GM12878 (cell line): ENCODE results near the gene VSTM2B. TPM values are rescaled to one million over a fixed set of nuclear protein-coding genes. Genes with fewer than 3 reads are reported as not detected.

Experiments used
- ATAC-seq: fragments of 200-7000 bp; cut with Tn5 transposase; 3 replicates; pipeline ENCODE4 v1.9.1; 2020; ENCODE audit warnings: mild to moderate bottlenecking, moderate library complexity
- BruUV-seq: library from RNA; stranded (reverse); fragments of 400-500 nt; replicated peaks from 2 replicates; lab custom pipeline; 2021; lab: Mats Ljungman, UMichigan
- CTCF ChIA-PET: fragments of 300-600 bp; sonication (Branson Sonifier 250); formaldehyde crosslinking; extraction: SDS; loops from one replicate; lab custom pipeline; 2021; ENCODE audit warnings: inconsistent platforms; lab: Yijun Ruan, JAX
- POLR2A ChIA-PET: fragments of 350-600 bp; formaldehyde crosslinking; extraction: SDS; loops from one replicate; lab custom pipeline; 2021; ENCODE audit warnings: inconsistent platforms; lab: Charles Lee
- RAD21 ChIA-PET: fragments of 300-600 bp; sonication (Branson Sonifier 250); formaldehyde crosslinking; loops from one replicate; lab custom pipeline; 2023; ENCODE audit warnings: antibody characterized with exemption; ENCODE audit not compliant: unreplicated experiment; lab: Charles Lee
- SMC1A ChIA-PET: fragments of 300-600 bp; sonication (Branson Sonifier 250); formaldehyde crosslinking; loops from one replicate; lab custom pipeline; 2023; ENCODE audit not compliant: unreplicated experiment, uncharacterized antibody; lab: Charles Lee
- DNase-seq: peaks from one replicate; pipeline ENCODE4 v3.0.0-alpha.2; 2011; ENCODE audit warnings: low read depth, low spot score
- FAIRE-seq: peaks from 3 replicates; lab custom pipeline; 2011; peaks lifted over from hg19 to GRCh38; lab: Jason Lieb, UNC
- H2AFZ ChIP-seq: 2 replicates; pipeline ENCODE4 v1.6.0; 2011; ENCODE audit warnings: low read depth, low read length, control low read depth; ENCODE audit not compliant: control insufficient read depth
- H3K27ac ChIP-seq: 2 replicates; pipeline ENCODE4 v1.5.1; 2011; ENCODE audit warnings: control low read depth; ENCODE audit not compliant: control insufficient read depth, insufficient read depth
- H3K27me3 ChIP-seq, 2 experiments: replicated peaks in 1 of 2; 2 replicates each; pipeline versions ENCODE4 v1.6.0 to v1.6.1; 2011; ENCODE audit warnings: low read length in 1 of 2; ENCODE audit not compliant: control insufficient read depth in 2 of 2, insufficient read depth in 2 of 2
- H3K36me3 ChIP-seq, 2 experiments: 2 replicates each; pipeline ENCODE4 v1.5.1; 2011; ENCODE audit warnings: low read length in 1 of 2; ENCODE audit not compliant: control insufficient read depth in 2 of 2, insufficient read depth in 2 of 2
- H3K4me1 ChIP-seq: 2 replicates; pipeline ENCODE4 v1.6.1; 2011; ENCODE audit warnings: mild to moderate bottlenecking, low read length, moderate library complexity, mixed read lengths; ENCODE audit not compliant: control insufficient read depth, insufficient read depth
- H3K4me2 ChIP-seq: 2 replicates; pipeline ENCODE4 v1.6.0; 2011; ENCODE audit warnings: control low read depth; ENCODE audit not compliant: control insufficient read depth, insufficient read depth
- H3K4me3 ChIP-seq: fragments of 200-600 bp; sonication (generic); 2 replicates; pipeline ENCODE4 v1.5.1; 2016
- H3K79me2 ChIP-seq: 2 replicates; pipeline ENCODE4 v1.6.0; 2011; ENCODE audit warnings: low read length; ENCODE audit not compliant: control insufficient read depth, insufficient read depth
- H3K9ac ChIP-seq: 2 replicates; pipeline ENCODE4 v1.8.0; 2011; ENCODE audit warnings: low read length, control low read depth, mixed read lengths; ENCODE audit not compliant: control insufficient read depth, insufficient read depth
- H3K9me3 ChIP-seq: replicated peaks from 3 replicates; pipeline ENCODE4 v1.5.1; 2011; ENCODE audit warnings: mild to moderate bottlenecking, low read length; ENCODE audit not compliant: control insufficient read depth, insufficient read depth
- H4K20me1 ChIP-seq: 2 replicates; pipeline ENCODE4 v1.6.0; 2011; ENCODE audit not compliant: control insufficient read depth, insufficient read depth
- BRCA1 ChIP-seq: IDR thresholded peaks from 2 replicates; pipeline ENCODE4 v1.6.1; 2011; ENCODE audit warnings: low read depth, low read length, improper control_type of control experiment
- EP300 ChIP-seq, 2 experiments: fragments of 150-350 bp in 1 of 2; IDR thresholded peaks; 2 replicates each; pipeline ENCODE4 v1.6.1; 2011 to 2012; ENCODE audit warnings: low read depth in 2 of 2, low read length in 2 of 2, borderline replicate concordance in 1 of 2, improper control_type of control experiment in 1 of 2, inconsistent platforms in 1 of 2; ENCODE audit not compliant: control insufficient read depth in 1 of 2
- ESRRA ChIP-seq: IDR thresholded peaks from 2 replicates; pipeline ENCODE4 v1.6.1; 2012; ENCODE audit warnings: mild to moderate bottlenecking, low read length, improper control_type of control experiment
- NFIC ChIP-seq: IDR thresholded peaks from 2 replicates; pipeline ENCODE4 v1.6.1; 2012; ENCODE audit warnings: low read depth, mild to moderate bottlenecking, inconsistent platforms, low read length, moderate library complexity
- NFYB ChIP-seq: IDR thresholded peaks from 2 replicates; pipeline ENCODE4 v1.6.1; 2011; ENCODE audit warnings: low read depth, mild to moderate bottlenecking, low read length, improper control_type of control experiment, moderate library complexity; ENCODE audit not compliant: insufficient read depth
- PAX8 ChIP-seq: fragments of 450-650 bp; IDR thresholded peaks from 2 replicates; pipeline ENCODE4 v1.6.1; 2017; ENCODE audit warnings: mild to moderate bottlenecking, moderate library complexity
- RB1 ChIP-seq: fragments of 450-650 bp; formaldehyde crosslinking; IDR thresholded peaks from 2 replicates; pipeline ENCODE4 v1.6.1; 2017; ENCODE audit warnings: mild to moderate bottlenecking, borderline replicate concordance
- ZBED1 ChIP-seq: IDR thresholded peaks from 2 replicates; pipeline ENCODE4 v1.6.1; 2016; ENCODE audit warnings: borderline replicate concordance
- WGBS: methylation state at CpG from one replicate; pipeline ENCODE4 v1.1.6; 2016; ENCODE audit warnings: low lambda C conversion rate; ENCODE audit not compliant: insufficient replicate concordance, insufficient coverage; ENCODE audit errors: missing lambda C conversion rate; 5-methylcytosine and 5-hydroxymethylcytosine counted together
- in situ Hi-C: fragments of 300-500 bp; cut with MboI; formaldehyde crosslinking; loops from 9 replicates; pipeline ENCODE4 v1.14.3; 2018; ENCODE audit warnings: mixed read lengths
- intact Hi-C: fragments of 100-400 bp; cut with micrococcal nuclease; formaldehyde crosslinking; loops from one replicate; pipeline ENCODE4 v1.14.2; 2022; ENCODE audit not compliant: unreplicated experiment
- polyA plus RNA-seq, 11 experiments: library from polyadenylated mRNA; depleted of rRNA in 4 of 11; unstranded in 6 of 11; stranded (reverse) in 5 of 11; fragments of >200 nt; fragmentation: Nextera tagmentation in 4 of 11; fragmentation: Illumina TruSeq in 1 of 11; extraction: Ambion mirVana in 4 of 11; extraction: Trizol in 1 of 11; gene quantifications; 1 replicate in 1 of 11; 2 replicates in 10 of 11; pipeline versions ENCODE4 v1.2.1 to v1.2.3, GENCODE V29; 2011 to 2016; ENCODE audit warnings: inconsistent platforms in 2 of 11, missing spikeins in 2 of 11, low read depth in 1 of 11
- total RNA-seq, 4 experiments: library from RNA; depleted of rRNA in 3 of 4; stranded (reverse); fragments of >200 nt in 3 of 4; fragmentation: Illumina TruSeq in 1 of 4; extraction: Trizol in 1 of 4; gene quantifications; 2 replicates each; pipeline versions ENCODE4 v1.2.1 to v1.2.3, GENCODE V29; 2013 to 2021

Gene VSTM2B
- total and polyA plus RNA-seq, 10 of the 15 experiments (the other 5 are each of a cell fraction or from before 2014, with no cell fraction given) = not detected

DNA sequence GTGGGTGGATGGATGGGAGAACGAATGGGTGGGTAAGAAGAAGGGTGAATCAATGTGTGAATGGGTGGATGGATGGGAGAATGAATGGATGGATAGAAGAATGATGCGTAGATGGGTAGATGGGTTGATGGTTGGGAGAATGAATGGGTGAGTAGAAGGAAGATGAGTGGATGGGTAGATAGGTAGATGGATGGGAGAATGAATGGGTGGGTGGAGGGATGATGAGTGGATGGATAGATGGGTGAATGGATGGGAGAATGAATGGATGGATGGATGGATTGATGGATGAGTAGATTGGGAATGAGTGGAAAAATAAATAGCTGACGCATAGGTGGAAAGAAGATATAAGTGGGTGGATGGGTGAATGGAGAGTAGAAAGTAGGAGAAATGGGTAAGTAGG lies 16.5 kb downstream of the VSTM2B start (continued):
- TF ChIP-seq BRCA1 (no peak), NFIC (no peak), NFYB (no peak), ESRRA (no peak)

DNA sequence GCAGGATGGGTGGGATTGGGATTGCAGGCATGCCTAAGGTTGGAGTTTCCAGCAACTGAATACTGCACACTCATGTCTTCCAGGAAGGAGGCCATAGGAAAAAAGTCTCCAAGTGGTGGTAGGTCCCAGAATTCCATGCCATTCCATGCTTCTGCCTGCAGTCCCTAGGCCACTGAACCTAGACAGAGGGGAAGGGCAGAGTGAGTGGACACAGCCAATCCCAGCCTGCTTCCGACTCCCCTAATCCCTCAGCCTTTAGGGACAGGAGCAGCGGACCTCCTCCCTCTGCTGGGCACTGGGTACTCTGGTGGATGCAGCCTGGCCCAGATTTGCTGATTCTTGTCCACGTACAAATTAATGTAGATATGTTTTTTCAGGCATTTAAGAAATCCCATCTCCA lies 17.0 kb downstream of the VSTM2B start:
- intact Hi-C loops (no loop called here), in situ Hi-C loops (no loop called here)
- Histone ChIP-seq H3K9ac (no peak overlapping the region), H3K36me3 (no peaks in the 10 kb centered on the region), H3K4me1 (no peaks in the 10 kb centered on the region), H3K79me2 (no peaks in the 10 kb centered on the region), H3K4me3 (no peak overlapping the region), H3K27ac (no peak overlapping the region), H3K27me3 (no peaks in the 10 kb centered on the region), H4K20me1 (no peaks in the 10 kb centered on the region), H2AFZ (no peak overlapping the region), H3K9me3 (no peaks in the 10 kb centered on the region; the same call in 2 of the 3 replicates), H3K4me2 (no peak overlapping the region)
- SMC1A ChIA-PET = no interaction called here
- CTCF ChIA-PET = no interaction called here
- no peak for DNase-seq
- POLR2A ChIA-PET = no interaction called here
- no peak for ATAC-seq
- 7% methylated on average over 3 of the region's 3 CpGs for WGBS
- RAD21 ChIA-PET = no interaction called here
- FAIRE-seq = no peak
- no TSS peak for BruUV-seq
- TF ChIP-seq ZBED1 = no peak
- no peak for TF ChIP-seq PAX8
- no peak for TF ChIP-seq RB1

DNA sequence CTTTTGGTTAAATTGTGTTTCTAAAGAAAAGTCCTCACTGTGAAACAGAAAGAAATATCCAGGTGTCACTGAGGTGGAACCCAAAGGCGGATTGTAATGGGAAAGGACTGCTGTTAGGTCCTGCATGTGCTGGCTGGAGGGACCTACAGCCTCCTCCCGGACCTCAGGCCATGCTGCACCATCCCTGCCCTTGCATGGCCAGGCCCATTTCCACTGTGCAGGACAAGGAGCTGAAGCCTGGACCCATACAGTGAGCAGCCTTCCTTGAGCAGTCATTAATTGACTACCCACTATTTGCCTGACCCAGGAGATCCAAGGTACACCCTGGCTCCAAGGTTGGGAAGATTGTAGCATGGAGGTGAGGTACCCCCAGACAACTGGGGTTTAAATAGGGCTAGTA lies 17.6 kb downstream of the VSTM2B start:
- Histone ChIP-seq H3K4me3 (no peak overlapping the region), H4K20me1 (no peaks in the 10 kb centered on the region), H2AFZ (no peak overlapping the region), H3K4me1 (no peaks in the 10 kb centered on the region), H3K9ac (no peak overlapping the region), H3K4me2 (no peak overlapping the region), H3K79me2 (no peaks in the 10 kb centered on the region), H3K27ac (no peak overlapping the region), H3K9me3 (no peaks in the 10 kb centered on the region; the same call in 2 of the 3 replicates), H3K36me3 (no peaks in the 10 kb centered on the region), H3K27me3 (no peaks in the 10 kb centered on the region)
- ATAC-seq (no peak), FAIRE-seq (no peak), DNase-seq (no peak)
- SMC1A ChIA-PET = no interaction called here
- intact Hi-C loops = no loop called here
- TF ChIP-seq EP300 (IDR thresholded peaks at IDR 0.05; ENCODE audit: borderline replicate concordance in 1 of 2, control insufficient read depth in 1 of 2, low read depth in 2 of 2, low read length in 2 of 2) = no peak
- POLR2A ChIA-PET = no interaction called here
- CTCF ChIA-PET = no interaction called here
- WGBS = 0% methylated on average over 2 of the region's 2 CpGs
- in situ Hi-C loops = no loop called here
- no TSS peak for BruUV-seq
- RAD21 ChIA-PET = no interaction called here
